ENCODE measurements around the gene TYW1.
"Not testable (repeated sequence)": the region's sequence is repeated elsewhere in the genome, so short reads cannot be mapped to it uniquely, and the experiment has no call there.

TYW1 gene

DNA sequence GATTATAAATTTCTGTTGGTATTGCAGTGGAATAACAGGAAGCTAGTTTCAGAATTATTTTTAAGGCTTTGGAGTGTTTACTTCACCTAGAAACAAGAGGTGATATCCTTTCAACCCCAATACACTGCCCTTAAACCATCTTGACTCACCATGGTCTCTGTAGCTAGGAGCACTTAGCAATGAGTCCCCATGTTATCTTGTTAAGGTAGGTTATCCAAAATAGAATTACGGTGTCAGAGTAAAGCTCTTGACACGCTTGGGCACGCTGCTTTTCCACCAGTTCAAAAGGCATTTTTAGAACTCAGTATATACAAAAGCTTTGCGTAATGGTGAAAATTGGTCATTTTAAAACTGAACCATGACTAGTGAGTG is 46.9 kb downstream of the TYW1 start:
- not testable (repeated sequence) for DNase-seq (ENCODE audit: low read depth, low spot score)

DNA sequence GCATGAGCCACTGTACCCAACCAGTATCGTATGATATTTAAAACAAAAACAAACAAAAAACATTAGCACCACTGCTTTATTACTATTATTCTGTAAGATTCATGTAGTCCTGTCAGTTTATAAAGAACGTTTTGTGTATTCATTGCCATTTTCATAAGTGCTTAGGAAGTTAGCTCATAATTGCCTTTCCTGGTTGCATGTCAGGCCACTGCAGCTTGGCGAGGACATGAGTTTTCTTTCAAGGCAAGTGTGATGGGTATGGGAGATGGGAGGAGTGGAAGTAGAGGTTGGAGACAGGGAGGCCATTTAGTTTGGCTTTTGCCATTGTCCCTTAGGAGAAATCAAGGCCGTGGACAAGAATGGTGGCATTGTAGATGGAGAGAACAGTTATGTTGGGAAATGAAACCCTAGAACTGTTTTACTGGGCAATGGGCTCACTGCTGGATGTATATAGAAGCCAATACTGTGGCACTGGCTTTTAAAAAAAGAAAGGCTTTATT is 48.9 kb downstream of the TYW1 start:
- no peak for DNase-seq (ENCODE audit: low read depth, low spot score)

DNA sequence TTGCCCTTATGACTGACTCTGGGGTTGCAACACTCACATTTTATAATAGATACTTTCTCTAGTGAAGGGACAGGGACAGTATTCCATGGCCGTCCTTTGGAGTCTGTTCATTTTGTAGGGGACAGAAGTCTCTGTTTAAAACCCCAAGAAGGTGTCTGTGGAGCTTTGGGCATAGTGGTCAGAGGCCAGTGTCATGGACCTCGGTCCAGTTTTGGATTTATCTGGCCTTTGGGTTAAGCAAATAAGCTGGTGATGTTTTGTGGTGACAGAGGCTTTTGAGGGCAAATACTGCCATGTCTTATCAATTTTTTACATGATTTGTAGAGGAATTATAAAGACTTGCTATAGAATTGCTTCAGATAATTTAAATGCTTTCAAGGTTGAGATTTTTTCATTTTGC is 50.2 kb downstream of the TYW1 start:
- DNase-seq (ENCODE audit: low read depth, low spot score), result not testable (repeated sequence)

DNA sequence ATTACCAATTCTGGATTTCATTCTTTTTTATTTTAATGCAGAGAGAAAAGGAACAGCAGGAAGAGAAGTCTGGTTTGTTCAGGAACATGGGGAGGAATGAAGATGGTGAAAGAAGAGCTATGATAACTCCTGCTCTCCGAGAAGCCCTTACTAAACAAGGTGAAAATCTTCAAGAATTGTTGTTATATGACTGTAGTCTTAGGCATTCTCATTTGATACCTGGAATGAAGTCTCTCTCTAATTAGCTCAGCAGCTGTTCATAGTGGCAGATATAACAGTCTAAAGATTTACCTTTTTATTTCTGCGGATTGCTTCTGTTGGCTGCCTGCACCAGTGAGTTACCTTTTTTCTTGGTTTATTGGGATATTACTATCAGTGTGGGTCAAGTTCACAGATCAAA is 53.3 kb downstream of the TYW1 start:
- not testable (repeated sequence) for DNase-seq (ENCODE audit: low read depth, low spot score)

DNA sequence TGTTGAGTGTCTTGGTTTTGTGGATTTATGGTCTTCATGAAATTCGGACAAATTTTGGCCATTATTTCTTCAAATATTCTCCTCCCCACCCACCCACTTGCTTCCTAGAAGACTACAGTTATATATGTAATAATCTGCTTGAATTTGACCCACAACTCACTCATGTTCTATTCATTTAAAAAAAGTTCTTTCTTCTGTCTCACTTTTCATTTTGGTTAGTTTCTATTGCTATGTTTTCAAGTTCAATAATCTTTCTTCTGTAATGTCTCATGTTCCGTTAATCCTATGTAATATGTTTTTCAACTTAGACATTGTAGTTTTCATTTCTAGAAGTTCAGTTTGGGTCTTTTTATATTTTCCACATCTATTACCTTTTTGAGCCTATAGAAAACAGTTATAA is 55.5 kb downstream of the TYW1 start:
- DNase-seq (ENCODE audit: low read depth, low spot score), result not testable (repeated sequence)

DNA sequence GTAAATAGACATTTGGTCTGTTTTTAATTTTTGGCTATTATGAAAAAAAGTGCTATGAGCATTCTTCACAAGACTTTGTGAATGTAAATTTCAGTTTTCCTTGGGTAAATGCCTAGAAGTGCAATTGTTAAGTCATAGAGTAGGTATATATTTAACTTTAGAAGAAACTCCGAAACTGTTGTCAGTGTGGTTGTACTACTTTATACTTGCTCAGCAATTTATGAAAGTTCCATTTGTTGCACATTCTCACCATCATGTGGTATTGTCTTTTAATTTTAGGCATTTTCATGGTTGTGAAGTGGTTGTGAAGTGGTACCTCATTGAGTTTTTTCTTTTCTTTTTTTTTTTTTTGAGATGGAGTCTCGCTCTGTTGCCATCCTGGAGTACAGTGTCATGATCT is 60.0 kb downstream of the TYW1 start:
- no peak for DNase-seq (ENCODE audit: low read depth, low spot score)

DNA sequence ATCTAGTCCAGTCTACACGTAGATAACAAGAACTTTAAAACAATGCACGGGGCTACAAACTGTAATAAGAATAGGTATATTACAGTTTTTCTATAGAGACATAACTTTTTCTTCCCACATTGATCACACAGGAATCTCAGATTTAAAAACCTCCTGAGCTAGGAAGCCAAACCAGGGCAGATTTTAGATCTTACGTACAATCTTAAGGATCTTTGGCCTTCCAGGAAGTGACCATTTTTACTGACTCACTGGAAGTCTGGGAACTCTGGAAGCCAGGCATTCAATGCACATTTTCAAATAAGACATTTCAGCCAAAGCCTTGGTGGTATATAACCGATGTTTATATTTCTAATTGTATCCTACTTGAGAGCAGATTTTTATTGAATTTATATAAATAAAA is 64.7 kb downstream of the TYW1 start:
- not testable (repeated sequence) for DNase-seq (ENCODE audit: low read depth, low spot score)

DNA sequence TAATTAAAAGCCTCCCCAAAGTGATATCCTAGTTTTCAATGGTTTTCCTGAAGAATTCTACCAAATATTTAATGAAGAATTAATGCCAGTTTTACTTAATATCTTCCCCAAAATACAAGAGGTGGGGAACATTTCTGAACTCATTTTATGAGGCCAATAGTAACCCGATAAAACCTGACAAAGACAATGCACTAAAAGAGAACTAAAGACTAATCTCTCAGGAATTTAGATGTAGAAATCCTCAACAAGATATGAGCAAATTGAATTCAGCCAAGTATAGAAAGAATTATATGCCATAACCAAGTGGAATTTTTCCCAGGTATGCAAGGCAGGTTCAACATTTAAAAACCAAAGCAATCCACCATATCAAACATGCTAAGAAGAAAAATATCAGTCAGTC is 66.2 kb downstream of the TYW1 start:
- not testable (repeated sequence) for DNase-seq (ENCODE audit: low read depth, low spot score)

DNA sequence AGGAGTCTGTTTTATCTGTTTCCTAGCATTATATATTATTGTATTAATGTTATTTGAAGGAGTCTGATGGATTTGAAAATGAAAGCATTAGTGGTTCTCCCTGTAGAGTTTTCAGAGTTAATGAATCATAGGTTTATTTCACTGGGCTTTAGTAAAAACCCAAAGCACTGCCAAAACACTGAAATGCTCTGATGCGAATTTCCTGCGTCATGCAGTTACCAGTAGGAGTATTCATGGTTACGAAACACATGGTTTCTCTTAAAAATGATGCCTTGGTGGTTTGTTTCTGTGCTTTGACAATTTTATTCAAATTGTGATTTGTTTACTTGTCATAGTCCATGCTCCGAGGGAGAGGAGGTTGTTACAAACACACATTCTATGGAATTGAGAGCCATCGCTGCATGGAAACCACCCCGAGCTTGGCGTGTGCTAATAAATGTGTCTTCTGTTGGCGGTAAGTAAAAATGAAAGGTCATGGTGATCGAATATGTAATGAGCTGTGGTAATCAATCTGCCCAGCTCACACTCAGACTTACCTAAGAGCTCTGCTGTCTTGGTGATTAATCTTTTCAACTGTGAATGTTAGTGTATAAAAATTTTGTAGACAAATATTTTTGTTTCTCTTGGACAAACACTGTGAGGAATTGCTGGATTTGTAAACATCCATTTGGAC is 70.5 kb downstream of the TYW1 start:
- DNase-seq (ENCODE audit: low read depth, low spot score), result not testable (repeated sequence)

DNA sequence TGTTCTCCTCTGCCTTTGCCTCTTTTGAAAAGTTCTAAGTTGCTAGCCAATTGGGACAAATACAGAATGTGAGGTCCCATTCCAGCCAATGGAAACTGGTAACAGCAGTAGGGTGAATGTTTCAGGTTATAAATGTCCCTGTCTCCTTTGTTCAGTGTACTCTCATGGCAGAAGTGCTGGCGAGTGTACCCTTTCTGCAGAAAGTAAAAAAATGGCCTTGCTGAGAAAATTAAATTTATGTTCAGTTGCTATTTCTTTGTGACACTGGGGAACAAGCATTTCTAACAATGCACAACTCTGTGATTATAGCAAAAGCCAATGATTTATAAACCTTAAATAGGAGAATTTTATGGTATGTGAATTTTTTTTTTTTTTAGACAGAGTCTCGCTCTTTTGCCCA is 79.5 kb downstream of the TYW1 start:
- DNase-seq (ENCODE audit: low read depth, low spot score), result not testable (repeated sequence)

DNA sequence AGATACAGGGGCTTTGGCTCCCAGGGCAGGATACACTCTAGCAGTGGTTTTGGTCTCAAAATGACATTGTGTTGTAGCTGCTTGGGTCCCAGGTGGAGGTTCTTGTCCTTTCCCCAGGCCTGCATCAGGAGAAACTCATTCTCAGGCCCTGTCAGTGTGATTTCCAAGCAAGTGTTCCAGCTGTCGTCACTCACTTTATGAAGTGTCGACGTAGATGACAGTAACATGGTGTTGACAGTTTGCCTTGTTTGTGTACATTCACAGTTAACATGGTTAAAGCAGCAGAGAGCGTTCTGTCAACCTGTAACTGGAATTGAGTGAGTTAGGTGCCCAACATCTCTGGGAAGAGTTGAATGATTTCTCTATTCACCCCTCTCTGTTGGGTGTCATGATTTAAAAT is 86.2 kb downstream of the TYW1 start:
- not testable (repeated sequence) for DNase-seq (ENCODE audit: low read depth, low spot score)

DNA sequence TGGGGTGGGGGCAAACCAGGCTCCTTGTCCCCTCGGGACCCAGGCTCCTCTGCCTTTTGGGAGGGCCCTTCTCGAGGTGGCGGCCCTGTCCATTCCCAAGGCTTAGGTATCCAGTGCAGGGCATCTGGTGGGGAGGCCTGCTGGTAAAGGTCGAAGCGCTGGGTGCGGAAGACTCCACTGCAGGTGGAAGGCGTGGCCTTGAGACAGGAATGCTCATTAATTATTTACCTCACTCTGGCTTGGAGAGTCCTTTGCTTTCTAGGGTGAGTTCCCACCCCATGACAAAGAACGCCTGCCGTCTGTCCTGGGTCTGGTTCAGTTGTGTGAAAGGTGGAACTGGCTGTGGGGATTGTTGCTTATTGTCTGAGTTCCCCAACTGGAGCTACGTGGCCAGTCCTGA is 92.6 kb downstream of the TYW1 start:
- DNase-seq (ENCODE audit: low read depth, low spot score), result not testable (repeated sequence)

DNA sequence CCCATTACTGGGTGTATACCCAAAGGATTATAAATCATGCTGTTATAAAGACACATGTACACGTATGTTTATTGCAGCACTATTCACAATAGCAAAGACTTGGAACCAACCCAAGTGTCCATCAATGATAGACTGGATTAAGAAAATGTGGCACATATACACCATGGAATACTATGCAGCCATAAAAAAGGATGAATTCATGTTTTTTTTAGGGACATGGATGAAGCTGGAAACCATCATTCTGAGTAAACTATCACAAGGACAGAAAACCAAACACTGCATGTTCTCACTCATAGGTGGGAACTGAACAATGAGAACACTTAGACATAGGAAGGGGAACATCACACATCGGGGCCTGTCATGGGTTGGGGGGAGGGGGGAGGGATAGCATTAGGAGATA is 94.4 kb downstream of the TYW1 start:
- DNase-seq (ENCODE audit: low read depth, low spot score), result not testable (repeated sequence)

DNA sequence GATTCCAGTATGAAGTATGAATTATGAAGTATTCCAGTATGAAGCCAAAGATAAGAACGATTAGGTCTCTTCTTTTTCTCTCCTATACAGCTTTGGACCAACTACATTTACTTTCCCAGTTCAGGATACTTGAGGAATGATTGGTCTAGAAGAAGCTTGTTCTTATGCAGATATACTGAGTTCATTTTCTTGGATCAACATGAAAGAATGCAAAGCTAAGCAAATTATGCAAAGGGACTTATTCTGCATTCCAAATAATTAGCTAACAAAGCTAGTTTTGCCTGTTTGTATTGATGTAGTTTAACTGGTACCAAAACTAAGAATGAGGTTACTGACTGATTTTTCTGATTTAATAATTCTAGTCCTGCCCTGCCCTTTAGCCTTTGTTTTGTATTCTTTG is 101.4 kb downstream of the TYW1 start:
- not testable (repeated sequence) for DNase-seq (ENCODE audit: low read depth, low spot score)

DNA sequence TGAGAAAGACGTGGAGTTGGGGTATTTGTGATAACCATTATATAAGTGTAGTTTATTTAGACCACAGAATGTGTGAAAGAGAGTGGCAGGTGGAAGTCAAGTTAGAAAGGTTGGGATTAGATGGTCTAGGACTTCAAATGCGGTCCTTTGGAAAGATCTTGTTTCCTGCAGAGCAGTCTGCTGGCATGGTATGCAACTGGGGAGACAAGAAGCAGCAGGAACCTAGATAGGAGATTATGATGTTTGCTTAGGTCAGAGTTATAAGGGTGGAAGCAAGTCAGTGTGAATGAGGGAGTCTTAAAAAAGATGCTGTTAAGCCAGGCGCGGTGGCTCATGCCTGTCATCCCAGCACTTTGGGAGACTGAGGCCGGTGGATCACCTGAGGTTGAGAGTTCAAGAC is 102.8 kb downstream of the TYW1 start:
- not testable (repeated sequence) for DNase-seq (ENCODE audit: low read depth, low spot score)

DNA sequence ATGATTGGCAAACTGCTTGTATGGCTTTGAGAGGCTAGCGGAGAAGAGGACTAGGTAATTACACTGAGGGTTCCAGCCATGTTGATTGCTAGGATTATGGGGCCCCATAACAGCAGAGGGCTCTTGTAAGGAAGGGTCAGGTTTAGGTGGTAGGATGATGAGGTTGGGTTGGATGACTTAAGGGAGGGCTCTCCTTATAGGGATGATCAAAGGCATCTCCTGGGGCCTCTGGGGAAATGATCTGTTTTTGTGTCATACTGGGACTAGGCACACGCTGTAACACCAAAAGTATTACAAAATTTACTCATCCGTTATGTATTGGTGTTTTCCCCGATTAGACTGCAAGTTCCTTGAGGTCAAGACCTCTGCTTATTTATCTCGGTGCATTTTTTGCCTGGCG is 103.4 kb downstream of the TYW1 start:
- DNase-seq (ENCODE audit: low read depth, low spot score), result not testable (repeated sequence)

DNA sequence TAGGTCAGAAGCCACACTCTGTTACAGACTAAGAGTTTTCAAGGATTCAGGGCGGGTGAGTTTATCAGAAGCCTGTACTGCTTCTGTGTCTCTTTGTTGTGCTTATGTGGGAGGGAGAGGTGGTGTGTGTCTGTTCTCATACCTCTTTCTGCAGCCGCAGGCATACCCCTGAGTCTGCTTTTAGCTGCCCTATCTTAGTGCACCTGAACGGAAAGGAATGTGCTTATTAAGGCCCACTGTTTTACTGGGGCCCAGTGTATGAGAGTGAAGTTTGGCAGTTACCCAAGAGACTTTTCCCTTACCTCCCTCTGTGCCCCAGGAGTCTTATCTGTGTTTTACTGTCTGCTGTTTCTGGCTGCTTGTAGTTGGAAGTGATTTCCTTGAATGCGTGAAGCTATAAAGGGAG is 104.3 kb downstream of the TYW1 start:
- DNase-seq (ENCODE audit: low read depth, low spot score), result no peak

DNA sequence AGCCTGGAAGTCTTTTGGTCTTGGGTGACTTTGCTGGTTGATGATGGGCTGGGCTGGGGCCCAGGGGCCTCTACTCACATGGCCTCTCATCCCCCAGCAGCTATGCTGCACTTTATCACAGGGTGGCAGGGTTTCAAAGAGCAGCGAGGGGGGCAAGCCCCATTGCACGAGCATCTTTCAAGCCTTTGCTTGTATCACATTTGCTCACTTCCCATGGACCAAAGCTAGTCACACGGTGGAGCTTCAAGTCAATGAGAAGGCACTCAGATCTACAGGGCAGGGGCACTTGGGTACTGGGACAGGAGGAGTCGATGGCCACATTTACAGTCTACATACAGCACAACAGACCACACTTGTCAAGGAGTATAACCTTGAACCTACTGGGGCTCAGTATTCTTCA is 108.3 kb downstream of the TYW1 start:
- not testable (repeated sequence) for DNase-seq (ENCODE audit: low read depth, low spot score)

DNA sequence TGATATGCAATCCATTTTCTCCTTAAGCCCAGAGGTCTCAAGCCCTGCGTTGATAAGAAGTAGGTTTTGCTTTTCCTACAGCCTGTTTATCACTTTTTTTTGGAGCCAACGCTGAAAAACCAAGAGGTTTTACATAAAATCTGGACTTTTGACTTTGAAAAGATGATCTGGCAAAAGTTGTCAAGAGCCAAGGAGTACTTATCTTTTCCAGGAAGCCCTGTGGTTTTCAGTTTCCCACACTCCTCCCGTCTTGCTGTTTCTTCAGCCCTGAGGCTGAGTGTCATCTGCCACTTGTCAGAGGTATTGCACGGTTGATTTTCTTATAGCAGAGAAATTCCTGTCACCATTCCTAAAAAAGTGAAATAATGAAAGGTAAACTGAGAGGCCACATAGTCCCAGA is 108.7 kb downstream of the TYW1 start:
- no peak for DNase-seq (ENCODE audit: low read depth, low spot score)

DNA sequence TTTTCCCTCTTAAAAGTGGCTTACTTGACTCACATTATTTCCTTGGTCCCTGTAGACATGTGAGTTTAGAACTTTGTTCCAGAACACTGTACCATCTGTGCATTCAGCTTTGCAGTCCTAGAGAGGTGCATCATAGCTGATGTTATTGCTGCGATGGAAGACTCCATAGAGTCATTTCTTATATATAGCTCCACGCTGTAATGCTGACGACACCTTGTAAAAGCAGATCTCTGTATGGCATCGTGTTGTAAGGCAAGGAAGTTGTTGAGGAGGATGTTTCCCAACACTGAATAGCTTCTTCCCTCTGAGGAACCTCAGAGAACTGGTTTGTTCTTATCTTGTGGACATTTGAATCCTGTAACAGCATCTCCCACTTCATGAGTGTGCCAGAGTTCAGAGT is 109.6 kb downstream of the TYW1 start:
- DNase-seq (ENCODE audit: low read depth, low spot score), result not testable (repeated sequence)

DNA sequence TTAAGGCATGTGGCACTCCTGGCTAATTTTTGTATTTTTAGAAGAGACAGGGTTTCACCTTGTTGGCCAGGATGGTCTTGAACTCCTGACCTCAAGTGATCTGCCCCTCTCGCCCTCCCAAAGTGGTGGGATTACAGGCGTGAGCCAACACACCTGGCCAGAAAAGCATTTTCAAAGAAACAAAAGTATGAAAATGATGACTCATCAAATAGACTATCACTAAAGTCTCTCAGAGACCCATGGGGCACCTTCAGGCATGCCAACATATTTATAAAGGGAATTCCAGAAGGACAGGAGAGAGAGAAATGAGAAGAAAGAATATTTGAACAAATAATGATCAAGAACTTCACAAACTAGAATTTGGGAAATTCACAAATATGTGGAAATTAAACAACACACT is 114.7 kb downstream of the TYW1 start:
- not testable (repeated sequence) for DNase-seq (ENCODE audit: low read depth, low spot score)

DNA sequence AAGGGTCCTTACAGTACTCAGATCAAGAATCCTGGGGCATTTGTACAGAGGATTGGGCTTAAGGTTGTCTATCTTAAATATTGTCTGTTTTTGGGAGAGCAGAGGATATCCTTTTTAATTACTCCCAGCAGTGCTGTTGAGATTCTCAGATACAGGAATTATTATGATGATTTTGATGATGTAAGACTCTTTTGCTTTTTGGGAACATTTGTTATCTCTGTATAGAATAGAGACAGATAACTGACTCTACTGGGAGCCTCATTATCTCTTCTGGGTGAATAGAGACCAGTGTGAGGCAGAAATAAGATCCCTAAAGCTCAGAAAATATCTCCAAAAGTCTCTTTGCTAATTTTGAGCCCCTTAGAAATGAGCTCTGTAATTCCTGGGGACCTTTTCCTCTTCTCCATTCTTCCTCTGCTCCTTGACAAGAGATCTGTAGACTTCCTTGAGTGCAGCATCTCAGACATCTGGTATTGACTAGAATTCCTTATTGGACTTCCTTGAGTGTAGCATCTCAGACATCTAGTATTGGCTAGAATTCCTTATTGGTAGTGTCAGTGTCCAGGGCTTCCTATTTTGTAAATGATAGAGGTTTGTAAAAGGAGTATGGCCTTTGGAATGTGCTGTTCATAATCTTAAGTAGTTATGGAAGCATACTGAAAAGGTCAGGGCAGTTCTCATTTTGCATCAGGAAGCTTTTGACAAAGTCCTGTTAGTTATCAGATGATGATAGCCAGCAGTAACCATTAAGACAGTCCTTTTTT is 118.0 kb downstream of the TYW1 start:
- DNase-seq (ENCODE audit: low read depth, low spot score), result not testable (repeated sequence)

DNA sequence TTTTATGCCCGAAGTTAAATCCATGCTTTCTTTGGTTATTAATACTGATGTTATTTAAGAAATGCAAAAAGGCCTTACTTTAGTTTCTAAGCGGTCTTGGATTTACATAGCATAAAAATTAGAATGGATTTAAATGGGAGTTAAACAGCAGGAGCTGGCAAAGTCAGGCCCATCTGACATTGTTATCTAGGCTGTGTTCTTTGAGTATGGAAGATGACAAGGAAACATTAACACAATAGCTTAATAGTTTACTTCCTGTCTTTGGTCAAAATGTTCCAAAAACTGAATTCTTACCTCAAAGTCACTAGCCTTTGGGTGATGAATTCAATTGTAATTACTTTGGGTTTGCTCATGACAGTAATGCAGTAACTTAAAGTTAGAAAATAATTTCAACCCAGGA is 123.9 kb downstream of the TYW1 start:
- not testable (repeated sequence) for DNase-seq (ENCODE audit: low read depth, low spot score)
